Skeletal muscle tissue (tissue), 4 donors: Measurements from ENCODE around the gene SMAD2. TPM values are rescaled to one million over a fixed set of nuclear protein-coding genes. Genes with fewer than 3 reads are reported as not detected.

Experiments used
- H3K27ac ChIP-seq: one replicate; pipeline ENCODE4 v1.7.0; 2013; ENCODE audit warnings: mild to moderate bottlenecking, low read depth, low read length, inconsistent platforms
- H3K27me3 ChIP-seq, 3 donors: one replicate each; pipeline ENCODE4 v1.7.0; 2013; ENCODE audit warnings: low read length in 3 of 3; ENCODE audit not compliant: control insufficient read depth in 3 of 3, insufficient read depth in 3 of 3
- H3K36me3 ChIP-seq, 3 donors: one replicate each; pipeline ENCODE4 v1.7.0; 2013; ENCODE audit warnings: low read length in 3 of 3; ENCODE audit not compliant: control insufficient read depth in 3 of 3, insufficient read depth in 3 of 3
- H3K4me1 ChIP-seq, 3 donors: one replicate each; pipeline ENCODE4 v1.7.0; 2013; ENCODE audit warnings: low read length in 3 of 3, mild to moderate bottlenecking in 3 of 3; ENCODE audit not compliant: control insufficient read depth in 3 of 3, insufficient read depth in 3 of 3
- H3K4me3 ChIP-seq, 3 donors: one replicate each; pipeline ENCODE4 v1.7.0; 2013; ENCODE audit warnings: low read length in 3 of 3
- H3K9ac ChIP-seq, 3 donors: one replicate each; pipeline ENCODE4 v1.7.0; 2013; ENCODE audit warnings: low read length in 3 of 3, mild to moderate bottlenecking in 3 of 3, moderate library complexity in 2 of 3, low read depth in 1 of 3
- H3K9me3 ChIP-seq, 3 donors: one replicate each; pipeline ENCODE4 v1.7.0; 2013; ENCODE audit warnings: low read length in 3 of 3; ENCODE audit not compliant: control insufficient read depth in 3 of 3
- total RNA-seq: library from RNA; depleted of rRNA; stranded (reverse); fragments of >200 nt; gene quantifications from one replicate; pipeline ENCODE4 v1.2.3, GENCODE V29; 2014
- donor health status: Osteomylitis.

SMAD2 gene
- total RNA-seq, 1 donor from 2014 or later: 23.0 TPM

DNA sequence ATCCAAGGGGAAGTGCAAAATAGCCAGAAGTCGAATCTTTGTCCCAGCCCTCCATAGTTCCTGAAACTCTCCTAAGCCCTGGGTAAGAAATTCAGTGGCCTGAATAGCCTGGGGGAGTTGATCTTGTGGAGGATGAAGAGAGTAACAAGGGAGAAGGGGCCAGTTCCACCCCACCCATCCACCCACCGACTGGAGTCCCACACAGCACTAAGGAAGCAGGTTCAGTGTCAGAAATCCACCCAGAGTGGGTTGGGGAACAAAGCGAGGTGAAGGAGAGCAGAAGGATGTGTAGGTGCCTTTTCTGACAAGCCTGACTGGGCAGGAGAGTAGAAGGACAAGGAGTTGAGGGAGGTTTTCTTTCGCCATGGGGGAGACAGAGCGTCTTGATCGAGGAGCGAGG, 136.8 kb downstream of the SMAD2 start:
- no peaks in the 10 kb centered on the region for H3K9me3 ChIP-seq
- H3K27me3 ChIP-seq: peaks cover 0 to 4% (median 0%) of the 10 kb centered on the region in 3 donors
- peaks cover 0 to 3% (median 2%) of the 10 kb centered on the region in 3 donors for H3K4me1 ChIP-seq
- H3K27ac ChIP-seq: no peak overlapping the region
- H3K36me3 ChIP-seq: no peaks in the 10 kb centered on the region
- H3K4me3 ChIP-seq: no peak overlapping the region
- no peak overlapping the region for H3K9ac ChIP-seq

- Histone ChIP-seq H3K36me3 (no peaks in the 10 kb centered on the region), H3K4me3 (no peak overlapping the region), H3K27me3 (no peaks in the 10 kb centered on the region), H3K9me3 (peaks cover 0 to 3% (median 0%) of the 10 kb centered on the region in 3 donors), H3K4me1 (peaks cover 0 to 3% (median 2%) of the 10 kb centered on the region in 3 donors), H3K9ac (no peak overlapping the region), H3K27ac (no peak overlapping the region)
These were observed 138.9 kb downstream of the SMAD2 start for GRCh38 chr18:47791461-47791985.

- no peak overlapping the region for H3K9ac ChIP-seq
- no peaks in the 10 kb centered on the region for H3K36me3 ChIP-seq
- H3K4me3 ChIP-seq: no peak overlapping the region
- peaks cover 0 to 3% (median 2%) of the 10 kb centered on the region in 3 donors for H3K9me3 ChIP-seq
- H3K27ac ChIP-seq: no peak overlapping the region
- no peaks in the 10 kb centered on the region for H3K27me3 ChIP-seq
- H3K4me1 ChIP-seq: peaks cover 0 to 3% (median 0%) of the 10 kb centered on the region in 3 donors
These were observed 140.4 kb downstream of the SMAD2 start for GRCh38 chr18:47790036-47790435.

- Histone ChIP-seq H3K4me3 (no peak overlapping the region), H3K9ac (no peak overlapping the region)
These were observed 141.8 kb downstream of the SMAD2 start for GRCh38 chr18:47788621-47789020.

GRCh38 chr18:47781561-47781960, 148.9 kb downstream of the SMAD2 start:
- Histone ChIP-seq H3K27me3 (no peaks in the 10 kb centered on the region), H3K27ac (no peak overlapping the region), H3K9ac (no peak overlapping the region), H3K4me3 (no peak overlapping the region), H3K4me1 (peaks cover 0 to 5% (median 4%) of the 10 kb centered on the region in 3 donors), H3K36me3 (no peaks in the 10 kb centered on the region), H3K9me3 (peaks cover 0 to 2% (median 0%) of the 10 kb centered on the region in 3 donors)

More at GRCh38 chr18:47788621-47789020, 141.8 kb downstream of the SMAD2 start:
- H3K27ac ChIP-seq: no peak overlapping the region
- no peaks in the 10 kb centered on the region for H3K36me3 ChIP-seq
- no peaks in the 10 kb centered on the region for H3K4me1 ChIP-seq
- H3K9me3 ChIP-seq: peaks cover 0 to 3% (median 2%) of the 10 kb centered on the region in 3 donors
- H3K27me3 ChIP-seq: no peaks in the 10 kb centered on the region

GRCh38 chr18:47780011-47780725, 150.3 kb downstream of the SMAD2 start:
- Histone ChIP-seq H3K9me3 (no peaks in the 10 kb centered on the region), H3K36me3 (no peaks in the 10 kb centered on the region), H3K27me3 (no peaks in the 10 kb centered on the region), H3K4me3 (no peak overlapping the region), H3K27ac (no peak overlapping the region), H3K4me1 (peaks cover 0 to 5% (median 4%) of the 10 kb centered on the region in 3 donors), H3K9ac (no peak overlapping the region)

GRCh38 chr18:47779381-47779780, 151.1 kb downstream of the SMAD2 start:
- Histone ChIP-seq H3K4me3 (no peak overlapping the region), H3K27ac (no peak overlapping the region), H3K9me3 (no peaks in the 10 kb centered on the region), H3K36me3 (no peaks in the 10 kb centered on the region), H3K4me1 (peaks cover 0 to 5% (median 4%) of the 10 kb centered on the region in 3 donors), H3K27me3 (no peaks in the 10 kb centered on the region), H3K9ac (no peak overlapping the region)

DNA sequence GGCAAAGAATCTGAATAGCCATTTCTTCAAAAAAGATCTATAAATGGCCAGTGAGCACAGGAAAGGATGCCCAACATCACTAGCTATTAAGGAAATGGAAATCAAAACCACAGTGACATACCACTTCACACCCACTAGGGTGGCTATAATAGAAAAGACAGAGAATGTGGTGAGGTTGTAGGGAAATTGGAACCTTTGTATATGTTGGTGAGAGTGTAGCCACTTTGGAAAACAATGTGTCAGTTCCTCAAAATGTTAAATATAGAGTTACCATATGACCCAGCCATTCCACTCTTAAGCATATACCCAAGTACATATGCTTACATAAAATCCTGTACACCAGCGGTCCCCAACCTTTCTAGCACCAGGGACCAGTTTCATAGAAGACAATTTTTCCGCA, 152.8 kb downstream of the SMAD2 start:
- H3K9me3 ChIP-seq: no peaks in the 10 kb centered on the region
- H3K27me3 ChIP-seq: no peaks in the 10 kb centered on the region
- no peak overlapping the region for H3K9ac ChIP-seq
- H3K4me3 ChIP-seq: no peak overlapping the region
- H3K36me3 ChIP-seq: no peaks in the 10 kb centered on the region
- peaks cover 0 to 5% (median 4%) of the 10 kb centered on the region in 3 donors for H3K4me1 ChIP-seq
- H3K27ac ChIP-seq: no peak overlapping the region

DNA sequence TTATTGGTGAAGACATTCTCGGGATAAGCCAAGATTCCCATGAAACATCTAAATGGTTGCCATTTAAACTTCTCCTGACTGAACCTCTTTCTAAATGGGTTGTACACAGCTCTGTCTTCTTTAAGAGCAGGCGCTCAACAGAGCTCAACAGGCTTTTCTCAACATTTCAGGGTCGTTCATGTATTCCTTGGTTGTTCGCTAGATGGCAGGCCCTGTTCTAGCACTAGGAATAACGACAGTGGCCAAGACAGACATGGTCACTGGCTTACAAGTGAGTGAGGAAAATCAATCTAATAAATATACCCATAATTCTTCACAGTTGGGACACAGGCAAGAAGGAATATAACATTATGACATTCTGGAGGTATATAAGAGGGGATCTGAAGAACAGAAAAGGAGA, 154.5 kb downstream of the SMAD2 start:
- H3K4me3 ChIP-seq: no peak overlapping the region
- H3K4me1 ChIP-seq: no peaks in the 10 kb centered on the region
- no peak overlapping the region for H3K27ac ChIP-seq
- no peaks in the 10 kb centered on the region for H3K9me3 ChIP-seq
- H3K27me3 ChIP-seq: no peaks in the 10 kb centered on the region
- H3K36me3 ChIP-seq: no peaks in the 10 kb centered on the region
- no peak overlapping the region for H3K9ac ChIP-seq

DNA sequence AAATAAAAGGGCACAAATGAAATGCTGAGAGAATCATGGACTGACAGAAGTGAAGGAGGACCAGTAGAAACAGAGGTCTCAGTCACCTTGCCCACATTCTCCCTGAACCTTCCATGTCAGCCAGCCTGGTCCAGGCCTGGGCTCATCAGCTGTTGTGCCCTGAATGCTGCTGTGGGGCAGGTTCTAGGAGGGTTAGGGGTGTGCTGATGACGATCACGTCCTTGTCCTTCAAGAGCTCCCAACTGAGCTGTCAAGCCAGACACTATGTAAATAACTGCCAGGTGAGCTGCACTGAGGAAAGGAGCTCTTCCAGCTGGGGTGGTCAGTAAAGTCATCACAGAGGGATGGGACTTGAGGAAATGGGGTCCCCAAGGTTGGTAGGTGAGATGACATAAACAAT, 156.5 kb downstream of the SMAD2 start:
- H3K9me3 ChIP-seq: no peaks in the 10 kb centered on the region
- no peaks in the 10 kb centered on the region for H3K27me3 ChIP-seq
- no peak overlapping the region for H3K9ac ChIP-seq
- H3K36me3 ChIP-seq: no peaks in the 10 kb centered on the region
- H3K4me1 ChIP-seq: no peaks in the 10 kb centered on the region
- H3K27ac ChIP-seq: no peak overlapping the region
- no peak overlapping the region for H3K4me3 ChIP-seq
